ENCODE results near the gene SLC6A6. TPM values are rescaled to one million over a fixed set of nuclear protein-coding genes. Genes with fewer than 3 reads are reported as not detected.

The SLC6A6 gene
- total RNA-seq, 4 donors from 2014 or later, result 4.4 to 10.5 (median 7.7) TPM

DNA sequence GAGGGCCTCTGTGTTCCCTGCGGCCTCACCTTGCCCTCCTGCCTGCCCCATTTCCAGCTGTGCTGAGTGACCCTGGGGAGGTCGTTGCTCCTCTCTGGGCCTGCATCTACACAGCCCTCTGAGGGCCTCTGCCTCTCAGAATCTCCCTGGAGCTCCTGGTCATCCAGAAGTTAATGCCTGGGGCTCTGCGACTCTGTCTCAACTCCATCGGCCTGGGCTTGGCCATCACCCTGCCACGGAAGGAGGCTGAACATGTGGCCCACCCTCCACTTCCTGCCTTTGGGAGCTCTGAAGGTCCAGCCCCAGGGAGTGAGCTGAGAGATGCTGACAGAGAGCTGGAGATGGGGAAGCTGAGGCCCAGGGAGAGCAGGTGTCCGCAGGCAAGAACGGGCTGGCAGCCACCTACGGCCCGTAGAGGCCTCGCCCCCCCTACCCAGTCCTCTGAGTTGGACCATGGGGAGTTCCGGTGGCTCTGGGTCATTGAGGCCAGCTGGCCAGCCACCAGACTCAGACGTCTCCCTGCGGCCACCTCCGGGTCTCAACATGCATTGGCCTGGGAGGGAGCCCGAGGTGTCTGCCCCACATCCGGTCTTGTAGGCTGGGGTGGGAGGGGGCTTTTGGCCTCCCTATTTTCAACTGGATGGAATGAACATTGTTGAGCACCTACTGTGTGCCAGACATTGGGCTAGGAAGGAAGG, 103.5 kb downstream of the SLC6A6 start:
- intact Hi-C loops (cut with DNase I; ENCODE audit: low total_unique reads) (no loop called here), in situ Hi-C loops (cut with MboI; ENCODE audit: low pct_ligation_motif_present in 1 of 4, low pct_unique_long_range_greater_than_20kb in 1 of 4, low sequenced_read_pairs in 3 of 4) (loop anchor here in 2 of 4 donors (25.0 kb wide), 2 partner anchors 106 to 406 kb away; no protein-coding TSS in a partner anchor)
- peaks cover 0 to 9% of the 10 kb centered on the region in 2 donors for H3K9me3 ChIP-seq
- no peaks in the 10 kb centered on the region for H3K27me3 ChIP-seq
- TF ChIP-seq, protein P1, sequence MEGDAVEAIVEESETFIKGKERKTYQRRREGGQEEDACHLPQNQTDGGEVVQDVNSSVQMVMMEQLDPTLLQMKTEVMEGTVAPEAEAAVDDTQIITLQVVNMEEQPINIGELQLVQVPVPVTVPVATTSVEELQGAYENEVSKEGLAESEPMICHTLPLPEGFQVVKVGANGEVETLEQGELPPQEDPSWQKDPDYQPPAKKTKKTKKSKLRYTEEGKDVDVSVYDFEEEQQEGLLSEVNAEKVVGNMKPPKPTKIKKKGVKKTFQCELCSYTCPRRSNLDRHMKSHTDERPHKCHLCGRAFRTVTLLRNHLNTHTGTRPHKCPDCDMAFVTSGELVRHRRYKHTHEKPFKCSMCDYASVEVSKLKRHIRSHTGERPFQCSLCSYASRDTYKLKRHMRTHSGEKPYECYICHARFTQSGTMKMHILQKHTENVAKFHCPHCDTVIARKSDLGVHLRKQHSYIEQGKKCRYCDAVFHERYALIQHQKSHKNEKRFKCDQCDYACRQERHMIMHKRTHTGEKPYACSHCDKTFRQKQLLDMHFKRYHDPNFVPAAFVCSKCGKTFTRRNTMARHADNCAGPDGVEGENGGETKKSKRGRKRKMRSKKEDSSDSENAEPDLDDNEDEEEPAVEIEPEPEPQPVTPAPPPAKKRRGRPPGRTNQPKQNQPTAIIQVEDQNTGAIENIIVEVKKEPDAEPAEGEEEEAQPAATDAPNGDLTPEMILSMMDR (IDR thresholded peaks at IDR 0.05), result no peak
- no peak for TF ChIP-seq POLR2AphosphoS5 (IDR thresholded peaks at IDR 0.05)
- peaks cover 0 to 1% (median 0%) of the 10 kb centered on the region in 4 donors for H3K36me3 ChIP-seq
- WGBS, 2 donors (ENCODE audit: low coverage in 1 of 2), result 85% methylated on average over 12 of the region's 16 CpGs; no CpG with 5 or more reads in 1 of the 2 donors
- no peak overlapping the region for H3K27ac ChIP-seq
- H3K4me3 ChIP-seq, result no peak overlapping the region
- H3K4me1 ChIP-seq, result no peaks in the 10 kb centered on the region
- DNase-seq, result no peak

DNA sequence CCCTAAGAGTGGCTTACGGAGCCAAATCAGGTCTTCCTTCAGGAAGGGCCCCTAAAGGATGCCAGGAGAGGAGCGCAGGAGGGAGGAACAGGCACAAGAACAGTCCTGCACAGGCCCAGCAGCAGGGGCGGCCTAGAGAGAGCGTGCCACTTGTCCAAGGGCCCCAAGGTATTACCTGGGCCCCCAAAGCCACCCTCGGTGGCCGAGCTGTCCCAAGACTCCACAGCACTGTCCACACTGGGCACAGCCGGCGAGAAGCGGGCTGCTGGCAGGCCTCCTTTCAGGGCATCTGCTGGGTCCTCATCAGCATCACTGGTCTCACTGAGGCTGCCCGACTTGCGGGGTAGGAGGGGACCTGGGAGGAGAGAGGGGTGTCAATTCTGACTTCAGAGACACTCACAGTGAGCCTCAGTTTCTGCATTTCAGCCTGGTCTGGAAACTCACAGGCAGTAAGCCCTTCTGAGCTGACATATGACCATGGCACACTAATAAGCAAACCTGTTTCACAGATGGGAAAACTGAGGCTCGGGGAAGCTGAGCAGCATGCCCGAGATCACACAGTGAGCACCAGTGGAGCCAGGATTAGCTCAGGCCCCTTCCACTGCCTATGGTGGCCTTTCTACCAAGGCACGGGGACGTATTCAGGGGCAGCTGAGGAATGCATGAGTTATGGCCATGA, 104.4 kb downstream of the SLC6A6 start:
- intact Hi-C loops (cut with DNase I; ENCODE audit: low total_unique reads) (no loop called here), in situ Hi-C loops (cut with MboI; ENCODE audit: low pct_ligation_motif_present in 1 of 4, low pct_unique_long_range_greater_than_20kb in 1 of 4, low sequenced_read_pairs in 3 of 4) (loop anchor here in 2 of 4 donors (25.0 kb wide), 2 partner anchors 106 to 406 kb away; no protein-coding TSS in a partner anchor)
- DNase-seq, result no peak
- Histone ChIP-seq H3K4me1 (no peaks in the 10 kb centered on the region), H3K9me3 (peaks cover 0 to 9% of the 10 kb centered on the region in 2 donors), H3K36me3 (peaks cover 0 to 1% (median 0%) of the 10 kb centered on the region in 4 donors), H3K27ac (no peak overlapping the region), H3K4me3 (no peak overlapping the region), H3K27me3 (no peaks in the 10 kb centered on the region)
- WGBS, 2 donors (ENCODE audit: low coverage in 1 of 2), result 80 to 83% methylated on average over 1 to 15 of the region's 15 CpGs
- TF ChIP-seq POLR2AphosphoS5 (IDR thresholded peaks at IDR 0.05) (no peak), POLR2A (IDR thresholded peaks at IDR 0.05) (no peak), EP300 (IDR thresholded peaks at IDR 0.05; ENCODE audit: low read depth) (no peak)
- TF ChIP-seq, protein P1 (IDR thresholded peaks at IDR 0.05), result no peak

DNA sequence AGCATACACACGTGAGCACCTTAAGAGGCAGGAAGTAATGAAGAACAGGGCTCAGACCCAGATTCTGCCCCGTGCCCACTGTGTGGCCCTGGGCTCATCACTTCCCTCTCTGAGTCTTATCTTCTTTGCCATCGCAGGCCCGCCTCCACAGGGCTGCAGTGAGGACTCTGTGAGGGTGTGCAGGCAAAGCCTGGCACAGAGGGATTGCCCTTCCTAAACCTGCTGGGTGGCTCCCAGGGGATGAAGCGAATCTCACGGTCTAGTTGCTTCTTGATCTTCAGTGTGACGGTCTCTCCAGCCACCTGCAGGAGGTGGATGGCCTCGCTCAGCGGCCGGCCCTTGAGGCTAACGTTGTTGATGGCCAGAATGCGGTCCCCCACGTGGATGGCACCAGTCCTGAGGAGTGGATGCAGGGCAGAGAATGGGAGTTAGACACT, 104.9 kb downstream of the SLC6A6 start:
- H3K36me3 ChIP-seq, result peaks cover 0 to 1% (median 0%) of the 10 kb centered on the region in 4 donors
- H3K4me1 ChIP-seq, result no peaks in the 10 kb centered on the region
- H3K27ac ChIP-seq, result no peak overlapping the region
- no peaks in the 10 kb centered on the region for H3K27me3 ChIP-seq
- intact Hi-C loops (cut with DNase I; ENCODE audit: low total_unique reads), result no loop called here
- no peak for DNase-seq
- peaks cover 0 to 5% of the 10 kb centered on the region in 2 donors for H3K9me3 ChIP-seq
- in situ Hi-C loops (cut with MboI; ENCODE audit: low pct_ligation_motif_present in 1 of 4, low pct_unique_long_range_greater_than_20kb in 1 of 4, low sequenced_read_pairs in 3 of 4), result loop anchor here in 2 of 4 donors (25.0 kb wide), 2 partner anchors 105 to 405 kb away; no protein-coding TSS in a partner anchor
- TF ChIP-seq POLR2AphosphoS5 (IDR thresholded peaks at IDR 0.05), result no peak
- TF ChIP-seq POLR2A (IDR thresholded peaks at IDR 0.05), result no peak
- TF ChIP-seq EP300 (IDR thresholded peaks at IDR 0.05; ENCODE audit: low read depth), result no peak
- TF ChIP-seq, protein P1 (IDR thresholded peaks at IDR 0.05), result no peak
- 71% methylated on average over 13 of the region's 13 CpGs; no CpG with 5 or more reads in 1 of the 2 donors for WGBS, 2 donors (ENCODE audit: low coverage in 1 of 2)
- H3K4me3 ChIP-seq, result no peak overlapping the region

DNA sequence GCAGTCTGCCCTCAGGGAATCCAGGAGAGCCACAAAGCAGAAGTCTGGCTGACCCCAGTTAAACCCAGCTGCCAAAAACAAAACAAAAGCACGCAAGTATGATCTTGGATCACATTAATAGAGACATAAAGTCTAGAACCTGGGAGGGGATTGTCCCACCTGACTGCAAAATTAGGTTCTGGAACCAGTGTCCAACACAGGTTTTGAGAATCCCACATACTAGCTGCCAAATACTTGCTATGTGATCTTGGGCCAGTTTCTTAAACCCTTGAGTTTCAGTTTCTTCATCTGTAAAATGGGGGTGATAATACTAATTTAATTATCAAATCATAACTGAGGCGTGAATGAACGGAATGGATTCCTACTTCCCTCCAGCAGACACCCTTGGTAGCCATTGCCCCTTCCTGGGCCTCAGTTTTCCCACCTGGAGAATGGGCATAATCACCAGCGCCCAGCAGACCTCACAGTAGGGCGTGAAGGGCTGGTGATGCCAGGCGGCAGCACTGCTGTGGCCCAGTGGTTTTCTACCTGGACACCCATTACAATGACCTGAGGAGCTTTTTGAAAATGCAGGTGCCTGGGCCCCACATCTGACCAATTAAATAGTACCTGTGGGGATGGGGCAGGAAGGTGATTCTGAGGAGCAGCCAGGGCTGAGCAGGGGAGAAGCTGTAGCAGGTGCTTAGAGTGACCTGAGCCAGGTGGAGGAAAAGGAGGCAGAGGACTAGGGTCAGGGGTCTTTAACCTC, 105.5 kb downstream of the SLC6A6 start:
- in situ Hi-C loops (cut with MboI; ENCODE audit: low pct_ligation_motif_present in 1 of 4, low pct_unique_long_range_greater_than_20kb in 1 of 4, low sequenced_read_pairs in 3 of 4), result loop anchor here in 2 of 4 donors (25.0 kb wide), 2 partner anchors 104 to 404 kb away; no protein-coding TSS in a partner anchor
- no peak overlapping the region for H3K27ac ChIP-seq
- H3K4me3 ChIP-seq, result no peak overlapping the region
- no peaks in the 10 kb centered on the region for H3K4me1 ChIP-seq
- 86% methylated on average over 6 of the region's 6 CpGs; no CpG with 5 or more reads in 1 of the 2 donors for WGBS, 2 donors (ENCODE audit: low coverage in 1 of 2)
- no peak for DNase-seq
- intact Hi-C loops (cut with DNase I; ENCODE audit: low total_unique reads), result no loop called here
- no peaks in the 10 kb centered on the region for H3K27me3 ChIP-seq
- no peaks in the 10 kb centered on the region for H3K36me3 ChIP-seq
- TF ChIP-seq POLR2A (IDR thresholded peaks at IDR 0.05), result no peak
- TF ChIP-seq, protein P1 (IDR thresholded peaks at IDR 0.05), result no peak
- TF ChIP-seq EP300 (IDR thresholded peaks at IDR 0.05; ENCODE audit: low read depth), result no peak
- TF ChIP-seq POLR2AphosphoS5 (IDR thresholded peaks at IDR 0.05), result no peak
- no peaks in the 10 kb centered on the region for H3K9me3 ChIP-seq
